HepG2 (cell line): ENCODE results near the gene TAF12. TPM values are rescaled to one million over a fixed set of nuclear protein-coding genes. Genes with fewer than 3 reads are reported as not detected.

Experiments
- CENPT ChIP-seq: sonication (generic); formaldehyde crosslinking; IDR thresholded peaks from 2 replicates; pipeline ENCODE4 v1.8.0; 2022; ENCODE audit warnings: low read depth, mild to moderate bottlenecking, moderate library complexity, missing genetic modification reagents
- DNMT1 ChIP-seq: sonication (generic); formaldehyde crosslinking; IDR thresholded peaks from 2 replicates; pipeline ENCODE4 v1.5.1; 2020; ENCODE audit warnings: mild to moderate bottlenecking, missing genetic modification reagents
- DPF2 ChIP-seq: sonication (generic); formaldehyde crosslinking; IDR thresholded peaks from 2 replicates; pipeline ENCODE4 v1.4.0; 2020; ENCODE audit warnings: mild to moderate bottlenecking, low read depth, missing genetic modification reagents, borderline replicate concordance
- HNRNPK ChIP-seq: fragments of 200-400 bp; formaldehyde crosslinking; IDR thresholded peaks from 2 replicates; pipeline ENCODE4 v1.6.1; 2018; ENCODE audit warnings: low read length, low read depth, moderate library complexity, mild to moderate bottlenecking; ENCODE audit not compliant: poor library complexity, severe bottlenecking
- KAT8 ChIP-seq: IDR thresholded peaks from 2 replicates; pipeline ENCODE4 v1.6.1; 2016; ENCODE audit warnings: missing genetic modification reagents, missing compliant biosample characterization
- MIER2 ChIP-seq: IDR thresholded peaks from 2 replicates; pipeline ENCODE4 v1.6.1; 2016; ENCODE audit warnings: missing biosample characterization, missing genetic modification reagents
- NR2F1 ChIP-seq, 2 experiments: fragments of 450-650 bp in 1 of 2; formaldehyde crosslinking in 1 of 2; IDR thresholded peaks; 2 replicates each; pipeline versions ENCODE4 v1.5.0 to v1.6.1; 2016 to 2020; ENCODE audit warnings: mild to moderate bottlenecking in 1 of 2, missing compliant biosample characterization in 1 of 2, missing genetic modification reagents in 1 of 2, moderate library complexity in 1 of 2
- POLR2AphosphoS2 ChIP-seq: IDR thresholded peaks from 2 replicates; pipeline ENCODE4 v1.6.1; 2011; ENCODE audit warnings: low read depth, low read length, improper control_type of control experiment
- RELA ChIP-seq: sonication (generic); formaldehyde crosslinking; IDR thresholded peaks from 2 replicates; pipeline ENCODE4 v1.4.0; 2020; ENCODE audit warnings: missing genetic modification reagents
- SALL1 ChIP-seq: sonication (generic); formaldehyde crosslinking; IDR thresholded peaks from 2 replicates; pipeline ENCODE4 v1.8.0; 2022; ENCODE audit warnings: mild to moderate bottlenecking, missing genetic modification reagents
- SATB2 ChIP-seq: sonication (generic); formaldehyde crosslinking; IDR thresholded peaks from 2 replicates; pipeline ENCODE4 v1.5.0; 2020; ENCODE audit warnings: missing genetic modification reagents
- SIN3A ChIP-seq: IDR thresholded peaks from 2 replicates; pipeline ENCODE4 v1.6.1; 2011; ENCODE audit warnings: low read depth, mild to moderate bottlenecking, control low read depth, low read length, borderline replicate concordance
- THAP11 ChIP-seq: IDR thresholded peaks from 2 replicates; pipeline ENCODE4 v1.6.1; 2016; ENCODE audit warnings: missing biosample characterization, missing genetic modification reagents
- ZFP62 ChIP-seq: sonication (generic); formaldehyde crosslinking; IDR thresholded peaks from 2 replicates; pipeline ENCODE4 v1.4.0; 2020; ENCODE audit warnings: missing genetic modification reagents
- ZNF546 ChIP-seq: sonication (generic); formaldehyde crosslinking; conservative IDR thresholded peaks from 2 replicates; pipeline ENCODE4 v1.8.1; 2023; ENCODE audit warnings: mild to moderate bottlenecking, missing genetic modification reagents
- ZNF660 ChIP-seq: sonication (generic); formaldehyde crosslinking; IDR thresholded peaks from 2 replicates; pipeline ENCODE4 v1.5.1; 2020; ENCODE audit warnings: mild to moderate bottlenecking, low read depth, missing genetic modification reagents, borderline replicate concordance
- ZNF687 ChIP-seq: sonication (generic); formaldehyde crosslinking; IDR thresholded peaks from 2 replicates; pipeline ENCODE4 v1.5.1; 2020; ENCODE audit warnings: mild to moderate bottlenecking, missing genetic modification reagents, moderate library complexity
- ZNF740 ChIP-seq: sonication (generic); formaldehyde crosslinking; IDR thresholded peaks from 2 replicates; pipeline ENCODE4 v1.4.0; 2020; ENCODE audit warnings: missing genetic modification reagents
- polyA plus RNA-seq, 8 experiments: library from polyadenylated mRNA; depleted of rRNA in 3 of 8; stranded (reverse) in 7 of 8; unstranded in 1 of 8; fragments of >200 nt; fragmentation: Illumina TruSeq in 4 of 8; extraction: Trizol in 4 of 8; gene quantifications; 2 replicates each; pipeline versions ENCODE4 v1.2.1 to v1.2.3, GENCODE V29; 2011 to 2016; ENCODE audit warnings: low read depth in 4 of 8, missing spikeins in 1 of 8, mixed read lengths in 1 of 8; ENCODE audit not compliant: insufficient read depth in 1 of 8
- total RNA-seq, 5 experiments: library from RNA; depleted of rRNA; stranded (reverse); fragments of >200 nt; fragmentation: Illumina TruSeq; extraction: Trizol; gene quantifications; 2 replicates each; pipeline ENCODE4 v1.2.3, GENCODE V29; 2016; ENCODE audit warnings: low read depth in 1 of 5
- TF ChIP-seq, protein P1 (sequence below), 2 experiments: sonication (generic) in 1 of 2; formaldehyde crosslinking in 1 of 2; IDR thresholded peaks; 2 replicates each; pipeline versions ENCODE4 v1.4.0 to v1.6.1; 2016 to 2020; ENCODE audit warnings: borderline replicate concordance in 1 of 2, low read depth in 1 of 2, mild to moderate bottlenecking in 1 of 2, missing genetic modification reagents in 1 of 2
- TF ChIP-seq, protein P2 (sequence below): sonication (generic); formaldehyde crosslinking; IDR thresholded peaks from 2 replicates; pipeline ENCODE4 v1.8.0; 2022; ENCODE audit warnings: missing genetic modification reagents, low read depth, mild to moderate bottlenecking, borderline replicate concordance

Gene TAF12
- total and polyA plus RNA-seq, 2 of the 13 experiments (the other 11 are each of a cell fraction or from before 2014, with no cell fraction given), result 16.3 to 17.1 TPM

DNA sequence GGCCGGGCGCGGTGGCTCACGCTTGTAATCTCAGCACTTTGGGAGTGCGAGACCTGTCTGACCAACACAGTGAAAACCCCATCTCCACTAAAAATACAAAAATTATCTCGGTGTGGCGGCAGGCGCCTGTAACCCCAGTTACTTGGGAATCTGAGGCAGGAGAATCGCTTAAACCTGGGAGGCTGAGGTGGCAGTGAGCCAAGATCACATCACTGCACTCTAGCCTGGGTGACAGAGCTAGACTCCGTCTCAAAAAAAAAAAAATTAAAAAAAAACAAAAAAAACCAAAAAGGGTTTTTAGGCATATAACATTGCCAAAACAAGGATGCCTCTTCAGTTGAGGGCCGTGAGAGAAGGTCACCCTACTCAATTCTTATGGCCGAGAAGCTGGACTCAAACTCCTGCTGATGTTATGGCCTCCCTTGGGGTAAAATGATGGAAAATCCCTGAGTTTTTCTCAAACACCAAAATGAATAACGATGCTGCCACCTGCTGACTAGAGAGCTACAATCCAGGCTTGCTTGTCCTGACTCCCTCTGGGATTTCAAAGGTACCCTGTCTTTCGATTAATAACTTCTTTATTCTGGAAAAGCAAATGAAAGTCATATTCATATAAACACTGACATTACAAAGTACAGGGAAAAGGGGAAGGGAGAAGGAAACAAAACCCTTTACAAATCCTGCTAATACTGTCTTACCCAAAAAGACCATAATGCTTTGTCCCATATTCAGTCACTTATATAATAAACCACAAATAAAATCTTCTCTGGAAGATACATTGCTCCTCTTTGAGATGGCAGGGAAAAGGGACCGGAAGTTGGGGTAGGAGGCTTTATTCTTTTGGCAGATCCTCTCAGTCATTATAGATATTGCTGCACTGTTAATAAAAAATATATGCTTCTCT is 40.1 kb downstream of the TAF12 start (continued):
- TF ChIP-seq, protein P1, sequence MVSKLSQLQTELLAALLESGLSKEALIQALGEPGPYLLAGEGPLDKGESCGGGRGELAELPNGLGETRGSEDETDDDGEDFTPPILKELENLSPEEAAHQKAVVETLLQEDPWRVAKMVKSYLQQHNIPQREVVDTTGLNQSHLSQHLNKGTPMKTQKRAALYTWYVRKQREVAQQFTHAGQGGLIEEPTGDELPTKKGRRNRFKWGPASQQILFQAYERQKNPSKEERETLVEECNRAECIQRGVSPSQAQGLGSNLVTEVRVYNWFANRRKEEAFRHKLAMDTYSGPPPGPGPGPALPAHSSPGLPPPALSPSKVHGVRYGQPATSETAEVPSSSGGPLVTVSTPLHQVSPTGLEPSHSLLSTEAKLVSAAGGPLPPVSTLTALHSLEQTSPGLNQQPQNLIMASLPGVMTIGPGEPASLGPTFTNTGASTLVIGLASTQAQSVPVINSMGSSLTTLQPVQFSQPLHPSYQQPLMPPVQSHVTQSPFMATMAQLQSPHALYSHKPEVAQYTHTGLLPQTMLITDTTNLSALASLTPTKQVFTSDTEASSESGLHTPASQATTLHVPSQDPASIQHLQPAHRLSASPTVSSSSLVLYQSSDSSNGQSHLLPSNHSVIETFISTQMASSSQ (IDR thresholded peaks at IDR 0.05; ENCODE audit: low read depth), result no peak
- TF ChIP-seq, protein P1 (CRISPR knock-in tag; IDR thresholded peaks at IDR 0.05; ENCODE audit: borderline replicate concordance), result no peak
- TF ChIP-seq SIN3A (no peak), ZNF546 (CRISPR knock-in tag) (no peak), DNMT1 (no peak), ZNF660 (CRISPR knock-in tag) (no peak), ZNF687 (CRISPR knock-in tag) (no peak), NR2F1 (CRISPR knock-in tag; IDR thresholded peaks at IDR 0.05) (no peak), ZNF740 (CRISPR knock-in tag) (no peak), DPF2 (CRISPR knock-in tag) (no peak), ZFP62 (no peak), CENPT (CRISPR knock-in tag) (no peak), SALL1 (CRISPR knock-in tag) (no peak), MIER2 (CRISPR knock-in tag) (no peak), KAT8 (CRISPR knock-in tag) (no peak), HNRNPK (no peak), SATB2 (no peak), THAP11 (CRISPR knock-in tag) (peak; percentile 61), POLR2AphosphoS2 (no peak), RELA (CRISPR knock-in tag) (no peak)
- TF ChIP-seq, protein P2, sequence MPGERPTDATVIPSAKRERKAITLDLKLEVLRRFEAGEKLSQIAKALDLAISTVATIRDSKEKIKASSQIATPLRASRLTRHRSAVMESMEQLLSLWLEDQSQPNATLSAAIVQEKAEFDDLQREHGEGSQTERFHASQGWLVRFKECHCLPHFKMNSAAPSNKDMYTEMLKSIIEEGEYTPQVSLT (CRISPR knock-in tag), result no peak
